ENCODE results near the gene SCG2. TPM values are rescaled to one million over a fixed set of nuclear protein-coding genes. Genes with fewer than 3 reads are reported as not detected.

The SCG2 gene
- total RNA-seq, 4 donors from 2014 or later, result 3.2 to 5.1 (median 4.8) TPM; not detected in 1

- no peaks in the 10 kb centered on the region for H3K4me1 ChIP-seq
- TF ChIP-seq CTCF (IDR thresholded peaks at IDR 0.05), result no peak
- TF ChIP-seq POLR2A (IDR thresholded peaks at IDR 0.05), result no peak
- no peaks in the 10 kb centered on the region for H3K9me3 ChIP-seq
- H3K27me3 ChIP-seq, result no peaks in the 10 kb centered on the region
- DNase-seq, result no peak
- H3K36me3 ChIP-seq, result no peaks in the 10 kb centered on the region
- no peak overlapping the region for H3K4me3 ChIP-seq
- H3K27ac ChIP-seq, result no peak overlapping the region
These were observed 14.9 kb downstream of the SCG2 start for GRCh38 chr2:223587301-223587700.

- H3K4me3 ChIP-seq, result no peak overlapping the region
- H3K4me1 ChIP-seq, result no peaks in the 10 kb centered on the region
- no peaks in the 10 kb centered on the region for H3K27me3 ChIP-seq
- DNase-seq, result no peak
- TF ChIP-seq CTCF (IDR thresholded peaks at IDR 0.05), result no peak
- TF ChIP-seq POLR2A (IDR thresholded peaks at IDR 0.05), result no peak
- no peaks in the 10 kb centered on the region for H3K36me3 ChIP-seq
- H3K9me3 ChIP-seq, result no peaks in the 10 kb centered on the region
- no peak overlapping the region for H3K27ac ChIP-seq
These were observed 15.9 kb downstream of the SCG2 start for GRCh38 chr2:223586261-223586660.

- Histone ChIP-seq H3K4me3 (no peak overlapping the region), H3K4me1 (no peaks in the 10 kb centered on the region), H3K9me3 (no peaks in the 10 kb centered on the region), H3K27ac (no peak overlapping the region), H3K27me3 (no peaks in the 10 kb centered on the region), H3K36me3 (no peaks in the 10 kb centered on the region)
- no peak for DNase-seq
- TF ChIP-seq POLR2A (IDR thresholded peaks at IDR 0.05) (no peak), CTCF (IDR thresholded peaks at IDR 0.05) (no peak)
These were observed 16.5 kb downstream of the SCG2 start for GRCh38 chr2:223585666-223586065.

- no peak for DNase-seq
- Histone ChIP-seq H3K4me3 (no peak overlapping the region), H3K4me1 (no peaks in the 10 kb centered on the region), H3K9me3 (no peaks in the 10 kb centered on the region), H3K36me3 (no peaks in the 10 kb centered on the region), H3K27me3 (no peaks in the 10 kb centered on the region), H3K27ac (no peak overlapping the region)
- TF ChIP-seq POLR2A (IDR thresholded peaks at IDR 0.05), result no peak
- no peak for TF ChIP-seq CTCF (IDR thresholded peaks at IDR 0.05)
These were observed 20.2 kb downstream of the SCG2 start for GRCh38 chr2:223582001-223582400.

- no peak overlapping the region for H3K27ac ChIP-seq
- H3K4me1 ChIP-seq, result no peaks in the 10 kb centered on the region
- H3K36me3 ChIP-seq, result no peaks in the 10 kb centered on the region
- H3K27me3 ChIP-seq, result no peaks in the 10 kb centered on the region
- no peak for DNase-seq
- TF ChIP-seq POLR2A (IDR thresholded peaks at IDR 0.05) (no peak), CTCF (IDR thresholded peaks at IDR 0.05) (no peak)
- no peaks in the 10 kb centered on the region for H3K9me3 ChIP-seq
- H3K4me3 ChIP-seq, result no peak overlapping the region
These were observed 21.2 kb downstream of the SCG2 start for GRCh38 chr2:223580951-223581350.

GRCh38 chr2:223578846-223579245, 23.3 kb downstream of the SCG2 start:
- Histone ChIP-seq H3K27ac (no peak overlapping the region), H3K36me3 (no peaks in the 10 kb centered on the region), H3K4me3 (no peak overlapping the region), H3K27me3 (no peaks in the 10 kb centered on the region), H3K4me1 (no peaks in the 10 kb centered on the region), H3K9me3 (no peaks in the 10 kb centered on the region)
- no peak for DNase-seq
- TF ChIP-seq CTCF (IDR thresholded peaks at IDR 0.05) (no peak), POLR2A (IDR thresholded peaks at IDR 0.05) (no peak)

Measured in Peyer's patch (tissue), 4 donors.